Fibroblast of gingiva (primary cell): ENCODE measurements around the gene SIRT5.

Experiments used
- DNase-seq: peaks from one replicate; pipeline ENCODE4 v3.0.0-alpha.2; 2011; ENCODE audit warnings: low read depth

The SIRT5 gene

GRCh38 chr6:13589801-13590200 lies 15.4 kb downstream of the SIRT5 start:
- DNase-seq, result no peak

- no peak for DNase-seq
These were observed 16.3 kb downstream of the SIRT5 start for GRCh38 chr6:13590574-13591153.

GRCh38 chr6:13591205-13591921 lies 17.0 kb downstream of the SIRT5 start:
- DNase-seq, result no peak

GRCh38 chr6:13593103-13593502 lies 18.7 kb downstream of the SIRT5 start:
- no peak for DNase-seq

GRCh38 chr6:13593720-13594119 lies 19.3 kb downstream of the SIRT5 start:
- no peak for DNase-seq

- DNase-seq, result no peak
These were observed 22.7 kb downstream of the SIRT5 start for GRCh38 chr6:13597073-13597472.

GRCh38 chr6:13600036-13600435 lies 25.6 kb downstream of the SIRT5 start:
- no peak for DNase-seq

GRCh38 chr6:13604135-13604534 lies 29.7 kb downstream of the SIRT5 start:
- DNase-seq, result no peak

- DNase-seq, result no peak
These were observed 30.4 kb downstream of the SIRT5 start for GRCh38 chr6:13604546-13605416.

GRCh38 chr6:13605634-13606033 lies 31.2 kb downstream of the SIRT5 start:
- no peak for DNase-seq

GRCh38 chr6:13611715-13612114 lies 37.3 kb downstream of the SIRT5 start:
- DNase-seq, result no peak

GRCh38 chr6:13613029-13613594 lies 38.7 kb downstream of the SIRT5 start:
- DNase-seq, result no peak

GRCh38 chr6:13614126-13614925 lies 39.9 kb downstream of the SIRT5 start:
- peak; percentile 49 for DNase-seq

GRCh38 chr6:13614926-13615791 lies 40.8 kb downstream of the SIRT5 start, which contains the start of gene NOL7:
Gene NOL7 (plus strand): TSS chr6:13615335. CDS start chr6:13615359, 24 bp downstream.
- DNase-seq, result peak; percentile 99

GRCh38 chr6:13615792-13616120 lies 41.4 kb downstream of the SIRT5 start:
- DNase-seq, result peak; percentile 48

GRCh38 chr6:13617066-13617465 lies 42.7 kb downstream of the SIRT5 start:
- DNase-seq, result no peak

GRCh38 chr6:13624871-13625288 lies 50.5 kb downstream of the SIRT5 start:
- peak; percentile 24 for DNase-seq

- DNase-seq, result no peak
These were observed 55.2 kb downstream of the SIRT5 start for GRCh38 chr6:13629459-13630116.

GRCh38 chr6:13630499-13630898 lies 56.1 kb downstream of the SIRT5 start:
- no peak for DNase-seq

- DNase-seq, result no peak
These were observed 58.9 kb downstream of the SIRT5 start for GRCh38 chr6:13633343-13633742.
